HL-60/S4 (cell line): Measurements from ENCODE around the gene ALDH1A2.

ENCODE experiments used
- in situ Hi-C: fragments of 300-500 bp; cut with MboI; formaldehyde crosslinking; loops from 2 replicates; pipeline ENCODE4 v1.14.3; 2022; ENCODE audit warnings: low sequenced_read_pairs

Gene ALDH1A2

GRCh38 chr15:57914350-57915055 lies 151.0 kb downstream of the ALDH1A2 start:
- in situ Hi-C loops = no loop called here

GRCh38 chr15:57911247-57911646 lies 154.3 kb downstream of the ALDH1A2 start:
- in situ Hi-C loops = no loop called here

GRCh38 chr15:57910672-57911071 lies 154.8 kb downstream of the ALDH1A2 start:
- in situ Hi-C loops = no loop called here

GRCh38 chr15:57909388-57909787 lies 156.1 kb downstream of the ALDH1A2 start:
- in situ Hi-C loops = no loop called here

GRCh38 chr15:57903626-57904025 lies 161.9 kb downstream of the ALDH1A2 start:
- in situ Hi-C loops = no loop called here
